SK-N-MC (cell line): ENCODE measurements around the gene ZBED1.

ENCODE experiments used
- EZH2 ChIP-seq: fragments of 200-600 bp; sonication (generic); IDR thresholded peaks from one replicate; pipeline ENCODE4 v1.6.1; 2017; ENCODE audit warnings: antibody characterized with exemption
- FOXP2 ChIP-seq: optimal IDR thresholded peaks from 2 replicates; pipeline ENCODE3; 2011; ENCODE audit warnings: mild to moderate bottlenecking, moderate library complexity; ENCODE audit not compliant: insufficient read depth; ENCODE audit errors: extremely low read length, control extremely low read depth

DNA sequence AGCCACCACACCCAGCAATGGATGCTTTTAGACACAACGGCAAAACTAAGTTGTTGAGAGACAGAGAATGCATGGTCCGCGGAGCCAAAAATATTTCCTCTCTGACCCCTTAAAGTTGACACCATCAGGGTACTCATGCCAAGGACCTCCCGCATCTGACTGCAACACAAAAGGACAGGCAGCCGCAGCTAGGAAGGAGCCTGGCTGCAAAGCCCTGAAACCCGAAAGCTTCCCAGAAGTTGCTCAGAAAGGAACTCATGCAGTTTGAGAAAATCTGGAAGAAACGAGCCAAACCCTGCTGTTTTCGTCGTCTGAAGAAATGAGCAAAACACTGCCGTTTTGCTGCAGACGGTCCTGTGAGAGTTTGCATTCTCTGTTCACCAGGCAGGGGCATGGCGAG is 16.5 kb downstream of the ZBED1 start:
- TF ChIP-seq EZH2 (no peak), FOXP2 (no peak)
